ENCODE results near the gene PRPF19. TPM values are rescaled to one million over a fixed set of nuclear protein-coding genes. Genes with fewer than 3 reads are reported as not detected.
A peak's percentile ranks its signal among the peaks of the same experiment; 100 is the strongest.

PRPF19 gene
- total RNA-seq, 1 experiment from 2014 or later: 97.3 TPM

GRCh38 chr11:60844045-60844869, 62.1 kb downstream of the PRPF19 start:
- peak; percentile 39 for DNase-seq (ENCODE audit: low read depth)

- no peak for DNase-seq (ENCODE audit: low read depth)
Observed at GRCh38 chr11:60842668-60843600, 63.5 kb downstream of the PRPF19 start.

DNA sequence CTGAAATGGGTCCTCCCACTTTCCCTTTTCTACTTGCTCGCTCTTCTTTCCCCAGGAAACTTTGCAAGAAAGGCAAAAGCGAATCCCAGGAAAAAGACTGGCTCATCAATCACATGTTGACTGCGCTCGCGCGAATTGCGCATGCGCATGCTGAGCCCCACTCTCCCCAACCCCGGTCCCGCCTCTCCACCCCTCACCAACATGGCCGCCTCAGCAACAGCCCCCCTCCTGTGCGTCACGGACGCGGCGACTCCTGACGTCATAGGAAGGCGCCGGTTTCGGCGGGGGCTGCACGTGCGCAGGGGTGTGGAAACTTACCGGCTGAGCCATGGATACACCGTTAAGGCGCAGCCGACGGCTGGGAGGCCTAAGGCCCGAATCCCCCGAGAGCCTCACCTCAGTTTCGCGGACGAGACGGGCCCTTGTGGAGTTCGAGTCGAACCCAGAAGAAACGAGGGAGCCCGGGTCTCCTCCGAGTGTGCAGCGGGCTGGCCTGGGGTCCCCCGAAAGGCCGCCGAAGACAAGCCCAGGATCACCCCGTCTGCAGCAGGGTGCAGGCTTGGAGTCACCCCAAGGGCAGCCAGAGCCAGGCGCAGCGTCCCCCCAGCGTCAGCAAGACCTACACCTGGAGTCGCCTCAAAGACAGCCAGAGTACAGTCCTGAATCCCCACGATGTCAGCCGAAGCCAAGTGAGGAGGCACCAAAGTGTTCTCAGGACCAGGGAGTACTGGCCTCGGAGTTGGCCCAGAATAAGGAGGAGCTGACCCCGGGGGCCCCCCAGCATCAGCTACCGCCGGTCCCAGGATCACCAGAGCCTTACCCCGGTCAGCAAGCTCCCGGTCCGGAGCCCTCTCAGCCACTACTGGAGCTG, 64.4 kb downstream of the PRPF19 start, which contains the start of gene CCDC86:
Gene CCDC86, plus strand, starts transcription at position 317 of the 871 bp plus-strand sequence. Its CDS starts 12 bp downstream, at position 329.
- peak; percentile 94 for DNase-seq (ENCODE audit: low read depth)

Other genes starting within 250 kb of the PRPF19 start
- not detected in 2 replicates for gene MS4A8, start 207.0 kb downstream of the PRPF19 start, total RNA-seq (2014; rRNA removed)
- not detected in 2 replicates for gene MS4A18, start 181.9 kb downstream of the PRPF19 start, total RNA-seq (2014; rRNA removed)
- not detected in 2 replicates for gene MS4A15, start 149.7 kb downstream of the PRPF19 start, total RNA-seq (2014; rRNA removed)
- not detected in 2 replicates for gene MS4A10, start 121.3 kb downstream of the PRPF19 start, total RNA-seq (2014; rRNA removed)
- gene CCDC86, start 64.5 kb downstream of the PRPF19 start, total RNA-seq (2014; rRNA removed): 33.1 and 34.5 TPM in 2 replicates
- 0.06 TPM in 1 of 2 replicates, not detected in the other for gene PTGDR2, start 50.6 kb downstream of the PRPF19 start, total RNA-seq (2014; rRNA removed)
- gene ZP1, start 39.0 kb downstream of the PRPF19 start, total RNA-seq (2014; rRNA removed): 0.57 TPM in 1 of 2 replicates, not detected in the other
- 85.0 and 94.1 TPM in 2 replicates for gene TMEM109, start 7.6 kb upstream of the PRPF19 start, total RNA-seq (2014; rRNA removed)
- gene TMEM132A, start 17.9 kb upstream of the PRPF19 start, total RNA-seq (2014; rRNA removed): 36.7 and 41.1 TPM in 2 replicates
- gene SLC15A3, start 45.6 kb upstream of the PRPF19 start, total RNA-seq (2014; rRNA removed): 4.2 and 8.6 TPM in 2 replicates
- gene CD6, start 65.1 kb upstream of the PRPF19 start, total RNA-seq (2014; rRNA removed): not detected in 2 replicates
- not detected in 2 replicates for gene CD5, start 195.9 kb upstream of the PRPF19 start, total RNA-seq (2014; rRNA removed)